ENCODE measurements around the gene PLCH1.

DNA sequence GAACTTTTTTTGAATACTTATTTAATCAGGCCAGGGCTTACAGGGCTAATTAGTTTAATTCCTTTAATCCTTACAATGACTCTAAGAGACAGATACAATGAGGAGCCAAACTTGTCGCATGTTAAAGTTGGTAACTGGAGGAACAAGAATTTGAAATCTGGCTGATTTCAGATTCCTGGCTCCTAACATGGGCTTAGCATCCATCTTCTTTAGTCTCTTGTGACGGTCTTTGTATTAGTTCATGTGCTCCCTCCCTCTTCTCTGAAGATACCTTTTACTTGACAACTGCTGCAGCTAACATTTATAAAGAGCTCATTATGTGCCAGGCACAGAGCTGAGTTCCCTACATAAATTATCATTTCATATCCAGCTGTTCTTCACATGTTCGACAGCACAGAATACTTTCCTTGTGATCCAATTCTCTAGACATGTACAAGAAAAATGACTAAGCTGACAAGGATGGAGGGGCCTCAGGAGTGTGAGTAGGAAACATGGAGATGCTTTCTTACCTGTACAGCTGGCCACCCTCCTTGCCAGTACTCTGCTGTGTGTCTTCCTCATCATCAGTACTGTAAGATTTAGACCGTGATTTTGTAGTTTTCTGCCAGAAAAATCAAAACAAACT is 244.6 kb downstream of the PLCH1 start:
- TF ChIP-seq, protein P1, sequence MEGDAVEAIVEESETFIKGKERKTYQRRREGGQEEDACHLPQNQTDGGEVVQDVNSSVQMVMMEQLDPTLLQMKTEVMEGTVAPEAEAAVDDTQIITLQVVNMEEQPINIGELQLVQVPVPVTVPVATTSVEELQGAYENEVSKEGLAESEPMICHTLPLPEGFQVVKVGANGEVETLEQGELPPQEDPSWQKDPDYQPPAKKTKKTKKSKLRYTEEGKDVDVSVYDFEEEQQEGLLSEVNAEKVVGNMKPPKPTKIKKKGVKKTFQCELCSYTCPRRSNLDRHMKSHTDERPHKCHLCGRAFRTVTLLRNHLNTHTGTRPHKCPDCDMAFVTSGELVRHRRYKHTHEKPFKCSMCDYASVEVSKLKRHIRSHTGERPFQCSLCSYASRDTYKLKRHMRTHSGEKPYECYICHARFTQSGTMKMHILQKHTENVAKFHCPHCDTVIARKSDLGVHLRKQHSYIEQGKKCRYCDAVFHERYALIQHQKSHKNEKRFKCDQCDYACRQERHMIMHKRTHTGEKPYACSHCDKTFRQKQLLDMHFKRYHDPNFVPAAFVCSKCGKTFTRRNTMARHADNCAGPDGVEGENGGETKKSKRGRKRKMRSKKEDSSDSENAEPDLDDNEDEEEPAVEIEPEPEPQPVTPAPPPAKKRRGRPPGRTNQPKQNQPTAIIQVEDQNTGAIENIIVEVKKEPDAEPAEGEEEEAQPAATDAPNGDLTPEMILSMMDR (IDR thresholded peaks at IDR 0.05), result no peak
- TF ChIP-seq POLR2A (IDR thresholded peaks at IDR 0.05), result no peak
